Adrenal gland (tissue), 12 donors: ENCODE results near the gene PACSIN2. TPM values are rescaled to one million over a fixed set of nuclear protein-coding genes. Genes with fewer than 3 reads are reported as not detected.

ENCODE experiments used
- DNase-seq, 7 donors: peaks; one replicate each; pipeline ENCODE4 v3.0.0-alpha.2; 2019 to 2020
- H3K27ac ChIP-seq, 5 donors: fragments of 200-600 bp; sonication (generic) in 4 of 5; 1 replicate in 3 of 5; 2 replicates in 2 of 5; pipeline versions ENCODE4 v1.5.1 to v1.8.0; 2016 to 2020; ENCODE audit warnings: mild to moderate bottlenecking in 1 of 5
- H3K27me3 ChIP-seq: fragments of 200-600 bp; 2 replicates; pipeline ENCODE4 v1.8.0; 2021
- H3K36me3 ChIP-seq, 2 donors: fragments of 200-600 bp; replicated peaks in 1 of 2; 1 replicate in 1 of 2; 2 replicates in 1 of 2; pipeline versions ENCODE4 v1.5.1 to v1.8.0; 2018 to 2022
- H3K4me1 ChIP-seq, 2 donors: fragments of 200-600 bp; replicated peaks in 1 of 2; 1 replicate in 1 of 2; 2 replicates in 1 of 2; pipeline versions ENCODE4 v1.5.1 to v1.8.0; 2018 to 2021
- H3K4me3 ChIP-seq, 4 donors: fragments of 200-600 bp; sonication (generic) in 3 of 4; one replicate each; pipeline ENCODE4 v1.5.1; 2016 to 2018
- H3K9me3 ChIP-seq, 3 donors: fragments of 200-600 bp; sonication (generic) in 1 of 3; replicated peaks in 1 of 3; 1 replicate in 2 of 3; 2 replicates in 1 of 3; pipeline versions ENCODE4 v1.5.1 to v1.8.0; 2016 to 2021
- POLR2A ChIP-seq, 2 donors: fragments of 450-650 bp; IDR thresholded peaks; one replicate each; pipeline ENCODE4 v1.6.1; 2017; ENCODE audit warnings: antibody characterized with exemption in 2 of 2, mild to moderate bottlenecking in 2 of 2, moderate library complexity in 1 of 2
- WGBS, 4 donors: extraction: QIAGEN DNeasy Blood & Tissue Kit in 2 of 4; methylation state at CpG; one replicate each; pipeline versions ENCODE4 v1.1.5 to v1.1.7; 2013 to 2017; 5-methylcytosine and 5-hydroxymethylcytosine counted together
- intact Hi-C, 2 donors: fragments of 100-400 bp; cut with DNase I; formaldehyde crosslinking; loops; one replicate each; pipeline versions ENCODE4 v1.14.1 to v1.15.0; 2022 to 2023
- polyA plus RNA-seq, 3 donors: library from polyadenylated mRNA; stranded (reverse); fragments of 200-250 nt in 2 of 3; fragments of 350-450 nt in 1 of 3; fragmentation: Illumina TruSeq in 1 of 3; extraction: RNeasy Lipid Tissue Mini Kit (QIAGEN cat#74804) in 1 of 3; gene quantifications; one replicate each; pipeline ENCODE4 v1.2.3, GENCODE V29; 2013 to 2014
- total RNA-seq, 9 donors: library from RNA; depleted of rRNA in 4 of 9; stranded (reverse); fragments of >200 nt in 4 of 9; fragments of 120-200 nt in 1 of 9; fragmentation: NEBNext Ultra II Directional in 1 of 9; extraction: Animal tissue kit (Norgen Biotek cat#: 25700) in 1 of 9; gene quantifications; one replicate each; pipeline versions ENCODE4 v1.1.0 to v1.2.4, GENCODE V29; 2013 to 2023
- TF ChIP-seq, protein P1 (sequence below), 6 experiments: fragments of 450-650 bp in 4 of 6; fragments of 200-600 bp in 2 of 6; sonication (generic) in 1 of 6; IDR thresholded peaks; 1 replicate in 5 of 6; 2 replicates in 1 of 6; pipeline versions ENCODE4 v1.5.1 to v1.8.0; 2016 to 2021; ENCODE audit warnings: antibody characterized with exemption in 6 of 6, mild to moderate bottlenecking in 2 of 6, moderate library complexity in 1 of 6
- donor health status: healthy with polysubstance abuse.
- donor health status: Bipolar disorder and iron deficiency.
- donor health status: DM: yes; HTN: yes; CAD: no.
- donor health status: DM: no; HTN: no; CAD: no.
- donor health status: DM: no; HTN: no; CAD: no.
- donor health status: DM: yes; HTN: yes; CAD: no.

PACSIN2 gene
- total and polyA plus RNA-seq, 12 donors, result 29.8 to 186 (median 115) TPM

- peak in 1 of 2 donors; percentile 21 for TF ChIP-seq POLR2A (IDR thresholded peaks at IDR 0.05)
- TF ChIP-seq, protein P1, sequence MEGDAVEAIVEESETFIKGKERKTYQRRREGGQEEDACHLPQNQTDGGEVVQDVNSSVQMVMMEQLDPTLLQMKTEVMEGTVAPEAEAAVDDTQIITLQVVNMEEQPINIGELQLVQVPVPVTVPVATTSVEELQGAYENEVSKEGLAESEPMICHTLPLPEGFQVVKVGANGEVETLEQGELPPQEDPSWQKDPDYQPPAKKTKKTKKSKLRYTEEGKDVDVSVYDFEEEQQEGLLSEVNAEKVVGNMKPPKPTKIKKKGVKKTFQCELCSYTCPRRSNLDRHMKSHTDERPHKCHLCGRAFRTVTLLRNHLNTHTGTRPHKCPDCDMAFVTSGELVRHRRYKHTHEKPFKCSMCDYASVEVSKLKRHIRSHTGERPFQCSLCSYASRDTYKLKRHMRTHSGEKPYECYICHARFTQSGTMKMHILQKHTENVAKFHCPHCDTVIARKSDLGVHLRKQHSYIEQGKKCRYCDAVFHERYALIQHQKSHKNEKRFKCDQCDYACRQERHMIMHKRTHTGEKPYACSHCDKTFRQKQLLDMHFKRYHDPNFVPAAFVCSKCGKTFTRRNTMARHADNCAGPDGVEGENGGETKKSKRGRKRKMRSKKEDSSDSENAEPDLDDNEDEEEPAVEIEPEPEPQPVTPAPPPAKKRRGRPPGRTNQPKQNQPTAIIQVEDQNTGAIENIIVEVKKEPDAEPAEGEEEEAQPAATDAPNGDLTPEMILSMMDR (IDR thresholded peaks at IDR 0.05), result no peak
- H3K36me3 ChIP-seq, result peaks cover 0 to 4% of the 10 kb centered on the region in 2 donors
- peaks cover 11 to 28% of the 10 kb centered on the region in 2 donors for H3K4me1 ChIP-seq
- no peaks in the 10 kb centered on the region for H3K27me3 ChIP-seq
- no peak overlapping the region for H3K4me3 ChIP-seq
- peak in 4 of 7 donors; percentile 53 to 69 (median 56) for DNase-seq
- intact Hi-C loops, result no loop called here
- H3K9me3 ChIP-seq, result no peaks in the 10 kb centered on the region
- peak overlapping the region; percentile 14 to 83 (median 29) for H3K27ac ChIP-seq
- 32 to 56% (median 41%) methylated on average over 9 of the region's 9 CpGs for WGBS, 4 donors
Measured at GRCh38 chr22:42895541-42895981, 119.4 kb downstream of the PACSIN2 start.

- WGBS, 4 donors, result 14 to 40% (median 33%) methylated on average over 4 to 7 of the region's 7 CpGs
- intact Hi-C loops, result no loop called here
- no peaks in the 10 kb centered on the region for H3K27me3 ChIP-seq
- peaks cover 11 to 28% of the 10 kb centered on the region in 2 donors for H3K4me1 ChIP-seq
- DNase-seq, result no peak
- peaks cover 0 to 8% of the 10 kb centered on the region in 2 donors for H3K36me3 ChIP-seq
- H3K9me3 ChIP-seq, result no peaks in the 10 kb centered on the region
- TF ChIP-seq, protein P1 (IDR thresholded peaks at IDR 0.05), result no peak
- TF ChIP-seq POLR2A (IDR thresholded peaks at IDR 0.05), result no peak
- no peak overlapping the region for H3K4me3 ChIP-seq
- H3K27ac ChIP-seq, result peak overlapping the region in 4 of 5 donors; percentile 14 to 83 (median 47)
Measured at GRCh38 chr22:42895087-42895486, 119.9 kb downstream of the PACSIN2 start.

DNA sequence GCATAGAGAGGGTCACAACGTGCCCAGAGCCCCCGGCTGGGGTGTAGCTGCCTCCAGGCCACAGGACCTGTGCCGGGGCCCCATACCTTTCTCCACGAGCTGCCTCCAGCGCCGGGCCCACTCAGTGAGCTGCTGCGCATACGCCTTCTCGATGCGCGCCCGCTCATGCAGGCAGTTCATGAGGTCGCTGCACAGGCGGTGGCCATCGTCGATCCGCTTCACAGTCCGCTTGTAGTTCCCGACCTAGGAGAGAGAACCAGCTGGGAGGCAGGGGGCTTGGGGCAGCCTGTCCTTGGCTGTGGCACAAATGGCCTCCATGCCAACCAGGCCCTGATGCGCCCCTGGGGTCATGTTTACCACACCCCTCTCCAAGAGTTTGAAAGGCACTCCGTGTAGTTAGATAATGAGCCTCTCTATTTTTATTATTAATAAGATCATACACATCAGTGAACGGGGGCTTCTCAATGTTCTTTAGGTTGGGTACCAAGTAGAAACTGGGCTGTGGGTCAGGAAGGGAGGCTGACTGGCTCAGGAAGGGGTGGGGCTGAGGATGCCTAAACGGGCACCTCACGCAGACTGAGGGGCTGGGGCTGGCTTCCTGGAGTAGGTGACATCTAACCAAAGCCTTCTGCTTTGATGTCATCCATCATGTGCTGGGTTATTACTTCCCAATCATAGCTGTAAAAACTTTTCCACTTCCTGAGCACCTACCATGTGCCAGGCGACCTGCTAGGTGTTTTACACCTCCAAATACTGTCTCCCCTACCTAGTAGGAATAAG is 121.4 kb downstream of the PACSIN2 start:
- H3K36me3 ChIP-seq, result peaks cover 0 to 12% of the 10 kb centered on the region in 2 donors
- TF ChIP-seq POLR2A (IDR thresholded peaks at IDR 0.05), result no peak
- TF ChIP-seq, protein P1 (IDR thresholded peaks at IDR 0.05), result no peak
- H3K4me1 ChIP-seq, result peaks cover 11 to 28% of the 10 kb centered on the region in 2 donors
- DNase-seq, result no peak
- H3K27ac ChIP-seq, result peak overlapping the region in 2 of 5 donors; percentile 38 to 56
- H3K9me3 ChIP-seq, result no peaks in the 10 kb centered on the region
- intact Hi-C loops, result no loop called here
- WGBS, 4 donors, result 89 to 91% (median 90%) methylated on average over 13 to 25 of the region's 25 CpGs
- no peak overlapping the region for H3K4me3 ChIP-seq
- H3K27me3 ChIP-seq, result no peaks in the 10 kb centered on the region

GRCh38 chr22:42892571-42893316 is 122.2 kb downstream of the PACSIN2 start:
- Histone ChIP-seq H3K9me3 (no peaks in the 10 kb centered on the region), H3K36me3 (peaks cover 0 to 18% of the 10 kb centered on the region in 2 donors), H3K4me1 (peaks cover 11 to 28% of the 10 kb centered on the region in 2 donors), H3K4me3 (no peak overlapping the region), H3K27me3 (no peaks in the 10 kb centered on the region), H3K27ac (peak overlapping the region in 2 of 5 donors; percentile 38 to 56)
- TF ChIP-seq, protein P1 (IDR thresholded peaks at IDR 0.05), result no peak
- TF ChIP-seq POLR2A (IDR thresholded peaks at IDR 0.05), result no peak
- intact Hi-C loops, result no loop called here
- DNase-seq, result no peak
- WGBS, 4 donors, result 72 to 91% (median 82%) methylated on average over 6 to 10 of the region's 10 CpGs
